Adipocyte (in vitro differentiated cells): ENCODE results near the gene OXGR1.

Source experiments
- DNase-seq: peaks from one replicate; pipeline ENCODE4 v3.0.0-alpha.2; 2015; ENCODE audit warnings: low read depth
- H3K27me3 ChIP-seq: replicated peaks from 2 replicates; pipeline ENCODE4 v1.7.0; 2013; ENCODE audit warnings: mild to moderate bottlenecking, low read length, moderate library complexity; ENCODE audit not compliant: control insufficient read depth, insufficient read depth
- H3K36me3 ChIP-seq: 2 replicates; pipeline ENCODE4 v1.7.0; 2013; ENCODE audit warnings: low read length, mild to moderate bottlenecking, moderate library complexity; ENCODE audit not compliant: control insufficient read depth, insufficient read depth, severe bottlenecking
- H3K4me1 ChIP-seq: 2 replicates; pipeline ENCODE4 v1.7.0; 2013; ENCODE audit warnings: mild to moderate bottlenecking, low read length, moderate library complexity; ENCODE audit not compliant: control insufficient read depth, insufficient read depth
- H3K4me3 ChIP-seq: 2 replicates; pipeline ENCODE4 v1.7.0; 2013; ENCODE audit warnings: mild to moderate bottlenecking, low read length, moderate library complexity
- H3K9ac ChIP-seq: 2 replicates; pipeline ENCODE4 v1.7.0; 2013; ENCODE audit warnings: mild to moderate bottlenecking, low read length, moderate library complexity
- H3K9me3 ChIP-seq: 2 replicates; pipeline ENCODE4 v1.7.0; 2013; ENCODE audit warnings: mild to moderate bottlenecking, low read length, moderate library complexity; ENCODE audit not compliant: control insufficient read depth

Gene OXGR1

GRCh38 chr13:96958286-96958891 is 35.9 kb downstream of the OXGR1 start:
- peak; percentile 87 for DNase-seq
- no peak overlapping the region for H3K4me3 ChIP-seq
- no peak overlapping the region for H3K9ac ChIP-seq
- no peaks in the 10 kb centered on the region for H3K9me3 ChIP-seq
- no peaks in the 10 kb centered on the region for H3K4me1 ChIP-seq
- H3K27me3 ChIP-seq = no peaks in the 10 kb centered on the region
- no peaks in the 10 kb centered on the region for H3K36me3 ChIP-seq

GRCh38 chr13:96952595-96952994 is 41.7 kb downstream of the OXGR1 start:
- H3K9ac ChIP-seq = no peak overlapping the region
- H3K9me3 ChIP-seq = no peaks in the 10 kb centered on the region

GRCh38 chr13:96948127-96948526 is 46.1 kb downstream of the OXGR1 start:
- H3K4me3 ChIP-seq = no peak overlapping the region
- H3K27me3 ChIP-seq = no peaks in the 10 kb centered on the region
- no peaks in the 10 kb centered on the region for H3K4me1 ChIP-seq
- no peak for DNase-seq
- H3K9me3 ChIP-seq = no peaks in the 10 kb centered on the region
- no peak overlapping the region for H3K9ac ChIP-seq
- H3K36me3 ChIP-seq = no peaks in the 10 kb centered on the region

More at GRCh38 chr13:96952595-96952994, 41.7 kb downstream of the OXGR1 start:
- H3K27me3 ChIP-seq = no peaks in the 10 kb centered on the region
- DNase-seq = no peak
- no peaks in the 10 kb centered on the region for H3K36me3 ChIP-seq
- no peak overlapping the region for H3K4me3 ChIP-seq
- no peaks in the 10 kb centered on the region for H3K4me1 ChIP-seq

DNA sequence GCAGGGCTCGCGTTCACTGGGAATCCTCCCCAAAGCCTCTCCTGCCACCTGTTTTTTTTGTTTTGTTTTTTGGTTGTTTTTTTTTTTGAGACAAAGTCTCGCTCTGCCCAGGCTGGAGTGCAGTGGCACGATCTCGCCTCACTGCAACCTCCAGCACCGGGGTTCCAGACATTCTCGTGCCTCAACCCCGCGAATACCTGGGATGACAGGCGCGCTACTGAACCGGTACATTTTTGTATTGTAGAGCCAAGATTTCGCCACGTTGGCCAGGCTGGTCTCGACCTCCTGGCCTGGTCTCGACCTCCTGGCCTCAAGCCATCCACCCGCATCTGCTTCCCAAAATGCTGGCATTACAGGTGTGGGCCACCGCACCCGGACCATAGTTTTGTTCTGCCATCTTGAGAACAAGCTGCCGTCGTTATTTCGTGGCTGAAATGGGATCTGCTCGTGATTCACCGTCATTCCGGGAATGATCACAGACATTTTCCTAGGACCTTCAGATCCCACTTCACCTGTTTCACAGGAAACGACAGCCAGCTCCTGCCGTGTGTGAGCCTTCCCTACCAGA is 46.8 kb downstream of the OXGR1 start:
- Histone ChIP-seq H3K27me3 (no peaks in the 10 kb centered on the region), H3K9me3 (no peaks in the 10 kb centered on the region), H3K4me3 (no peak overlapping the region), H3K9ac (no peak overlapping the region), H3K36me3 (no peaks in the 10 kb centered on the region), H3K4me1 (no peaks in the 10 kb centered on the region)
- no peak for DNase-seq

- Histone ChIP-seq H3K36me3 (no peaks in the 10 kb centered on the region), H3K27me3 (no peaks in the 10 kb centered on the region), H3K4me3 (no peak overlapping the region), H3K4me1 (no peaks in the 10 kb centered on the region), H3K9ac (no peak overlapping the region), H3K9me3 (no peaks in the 10 kb centered on the region)
- DNase-seq = no peak
These were observed 47.5 kb downstream of the OXGR1 start for GRCh38 chr13:96946709-96947311.

GRCh38 chr13:96940961-96941360 is 53.3 kb downstream of the OXGR1 start:
- Histone ChIP-seq H3K4me3 (no peak overlapping the region), H3K27me3 (no peaks in the 10 kb centered on the region), H3K4me1 (peaks cover 5% of the 10 kb centered on the region), H3K36me3 (no peaks in the 10 kb centered on the region), H3K9ac (no peak overlapping the region), H3K9me3 (no peaks in the 10 kb centered on the region)
- DNase-seq = no peak

DNA sequence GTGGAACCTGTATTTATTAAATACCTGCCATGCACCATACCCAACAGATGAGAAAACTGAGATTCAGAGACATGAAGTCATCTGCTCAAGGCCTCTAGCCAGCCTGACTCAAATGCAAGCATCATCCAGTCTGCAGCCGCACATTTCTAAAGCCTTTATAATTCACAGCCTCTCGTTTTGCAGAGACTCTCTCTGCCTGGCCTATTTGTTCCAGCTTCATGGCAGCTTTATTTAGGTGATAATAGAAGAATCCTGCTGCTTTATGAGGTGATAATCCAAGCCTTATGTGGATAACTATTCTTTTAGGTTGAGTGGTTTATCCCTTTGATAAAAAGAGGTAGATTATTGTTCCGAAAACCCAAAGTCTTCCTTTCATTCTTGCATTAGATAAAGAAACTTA is 58.4 kb downstream of the OXGR1 start:
- no peaks in the 10 kb centered on the region for H3K4me1 ChIP-seq
- no peaks in the 10 kb centered on the region for H3K9me3 ChIP-seq
- DNase-seq = no peak
- no peak overlapping the region for H3K9ac ChIP-seq
- H3K4me3 ChIP-seq = no peak overlapping the region
- H3K27me3 ChIP-seq = no peaks in the 10 kb centered on the region
- H3K36me3 ChIP-seq = no peaks in the 10 kb centered on the region
